ENCODE data around the gene AFG1L.
"Not testable (repeated sequence)": the region's sequence is repeated elsewhere in the genome, so short reads cannot be mapped to it uniquely, and the experiment has no call there.

Gene AFG1L

DNA sequence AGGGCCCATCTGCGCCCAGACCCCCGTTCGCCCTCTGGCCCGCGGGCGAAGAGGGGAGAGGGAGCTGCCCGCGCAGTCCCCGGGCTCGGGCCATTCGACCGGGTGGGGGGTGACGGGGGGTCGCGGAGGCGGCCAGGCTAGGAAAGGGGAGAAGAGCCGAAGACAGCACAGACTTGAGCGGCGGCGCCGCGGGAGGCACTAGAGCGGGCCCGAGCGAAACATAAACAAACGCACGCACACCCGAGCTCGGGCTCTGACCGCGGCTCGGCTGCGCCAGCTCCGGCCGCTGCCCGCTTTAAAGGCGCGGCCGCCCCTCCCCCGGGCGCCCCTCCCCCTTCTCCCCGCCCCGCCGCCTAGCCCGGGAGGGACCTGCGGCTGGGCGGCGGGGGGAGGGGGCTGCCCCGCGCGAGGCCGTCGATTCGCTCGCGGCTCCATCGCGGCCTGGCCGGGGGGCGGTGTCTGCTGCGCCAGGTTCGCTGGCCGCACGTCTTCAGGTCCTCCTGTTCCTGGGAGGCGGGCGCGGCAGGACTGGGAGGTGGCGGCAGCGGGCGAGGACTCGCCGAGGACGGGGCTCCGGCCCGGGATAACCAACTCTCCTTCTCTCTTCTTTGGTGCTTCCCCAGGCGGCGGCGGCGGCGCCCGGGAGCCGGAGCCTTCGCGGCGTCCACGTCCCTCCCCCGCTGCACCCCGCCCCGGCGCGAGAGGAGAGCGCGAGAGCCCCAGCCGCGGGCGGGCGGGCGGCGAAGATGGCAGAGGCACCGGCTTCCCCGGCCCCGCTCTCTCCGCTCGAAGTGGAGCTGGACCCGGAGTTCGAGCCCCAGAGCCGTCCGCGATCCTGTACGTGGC is 265.8 kb downstream of the AFG1L start, which contains the start of gene FOXO3:
FOXO3 (plus strand) TSS at position 455 of the 846 bp plus-strand sequence; CDS start at position 747, 292 bp downstream.
- DNase-seq, result peak; percentile 72

DNA sequence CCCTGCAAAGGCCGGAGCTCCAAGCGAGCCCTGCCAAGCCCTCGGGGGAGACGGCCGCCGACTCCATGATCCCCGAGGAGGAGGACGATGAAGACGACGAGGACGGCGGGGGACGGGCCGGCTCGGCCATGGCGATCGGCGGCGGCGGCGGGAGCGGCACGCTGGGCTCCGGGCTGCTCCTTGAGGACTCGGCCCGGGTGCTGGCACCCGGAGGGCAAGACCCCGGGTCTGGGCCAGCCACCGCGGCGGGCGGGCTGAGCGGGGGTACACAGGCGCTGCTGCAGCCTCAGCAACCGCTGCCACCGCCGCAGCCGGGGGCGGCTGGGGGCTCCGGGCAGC is 266.4 kb downstream of the AFG1L start:
- DNase-seq, result not testable (repeated sequence)

DNA sequence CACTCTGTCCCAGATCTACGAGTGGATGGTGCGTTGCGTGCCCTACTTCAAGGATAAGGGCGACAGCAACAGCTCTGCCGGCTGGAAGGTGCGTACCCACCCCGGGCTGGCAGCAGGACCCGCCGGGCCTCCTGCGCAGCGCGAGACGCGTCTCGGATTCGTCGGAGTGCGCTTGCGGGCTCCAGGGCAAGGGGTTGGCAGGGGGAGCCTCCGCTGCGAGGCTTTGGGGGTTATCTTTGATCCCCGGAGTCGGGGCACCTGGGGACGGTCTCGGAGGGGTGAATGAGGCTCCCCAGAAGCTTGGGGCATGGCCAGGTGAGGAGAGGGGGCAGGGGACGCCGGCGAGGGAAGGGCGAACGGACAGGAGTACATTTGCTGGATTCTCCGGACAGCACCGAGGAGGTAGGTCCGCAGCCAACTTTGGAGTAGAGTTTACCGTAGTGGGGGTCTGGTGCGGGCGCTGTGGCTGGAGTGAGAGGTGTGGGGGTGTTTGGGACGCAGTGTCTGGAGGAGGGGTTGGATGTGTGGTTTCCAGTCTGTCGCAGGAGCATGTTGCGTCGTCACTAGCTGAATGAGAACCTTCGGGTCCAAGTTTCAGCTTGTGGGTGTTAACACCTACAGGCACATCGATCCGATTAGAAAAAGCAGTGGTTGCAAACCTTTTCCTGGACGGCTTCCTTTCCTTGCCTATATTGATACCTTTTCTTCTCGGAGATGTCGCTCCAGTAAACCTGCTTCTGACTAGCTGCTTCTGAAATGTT is 267.1 kb downstream of the AFG1L start:
- no peak for DNase-seq

DNA sequence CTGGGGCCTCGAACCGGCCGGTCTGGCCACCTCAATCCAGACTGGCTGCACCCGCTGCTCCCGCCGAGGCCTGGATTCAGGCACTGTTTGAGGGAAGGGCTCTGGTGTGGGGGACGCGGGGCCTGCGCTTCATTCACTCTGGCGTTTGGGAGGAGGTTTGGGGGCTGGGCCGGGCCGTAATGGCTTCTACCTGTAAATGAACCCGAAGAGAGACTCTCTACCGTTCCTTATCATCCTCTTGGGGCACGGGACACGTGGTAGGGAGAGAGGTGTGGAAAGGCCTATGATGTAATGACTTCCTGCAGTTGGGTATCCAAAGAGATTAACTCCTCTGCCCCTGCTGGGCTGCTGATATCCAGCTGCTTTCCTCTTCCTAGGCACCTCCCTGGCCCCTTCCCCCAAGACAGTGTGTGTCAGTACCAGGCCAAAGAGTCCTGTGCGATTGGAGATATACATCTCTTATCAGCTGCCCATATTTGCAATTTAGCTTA is 267.7 kb downstream of the AFG1L start:
- DNase-seq, result peak; percentile 87

DNA sequence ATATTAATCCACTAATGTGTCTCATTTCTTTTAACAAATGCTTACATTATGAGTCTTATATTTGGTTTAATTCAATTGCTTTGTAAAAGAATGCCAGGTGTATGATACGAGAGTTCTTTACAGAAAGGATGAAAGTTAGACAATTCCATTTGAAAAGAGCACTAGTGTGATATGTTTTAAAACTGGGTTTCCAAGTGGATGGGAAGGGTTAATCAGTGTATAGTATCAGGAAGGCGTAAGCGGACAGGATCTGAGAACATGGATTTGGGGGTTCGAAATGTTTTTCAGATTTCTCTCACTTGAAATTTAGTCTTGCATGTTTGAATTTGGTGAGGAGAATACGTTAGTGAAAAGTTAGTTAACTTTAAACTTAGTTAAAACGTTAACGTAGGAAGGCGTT is 268.4 kb downstream of the AFG1L start:
- no peak for DNase-seq

DNA sequence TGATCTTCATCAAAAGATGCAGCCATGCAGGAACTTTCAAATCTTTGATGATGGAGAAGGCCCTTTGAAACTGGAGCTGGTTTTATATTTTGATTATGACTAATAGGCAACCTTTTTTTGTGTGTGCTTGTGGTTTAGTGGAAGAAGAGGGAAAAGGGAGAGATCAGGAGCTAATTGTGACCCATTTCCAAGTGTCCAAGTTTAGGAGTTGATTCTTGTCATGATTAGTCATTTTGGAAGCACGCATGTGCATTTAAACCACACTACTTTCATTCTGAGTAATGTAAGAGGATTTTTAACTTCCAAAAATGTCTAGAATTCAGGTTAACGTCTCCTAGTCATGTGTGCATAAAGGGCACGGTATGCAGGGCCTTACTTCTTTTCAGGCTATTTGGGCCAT is 269.3 kb downstream of the AFG1L start:
- DNase-seq, result peak; percentile 83

DNA sequence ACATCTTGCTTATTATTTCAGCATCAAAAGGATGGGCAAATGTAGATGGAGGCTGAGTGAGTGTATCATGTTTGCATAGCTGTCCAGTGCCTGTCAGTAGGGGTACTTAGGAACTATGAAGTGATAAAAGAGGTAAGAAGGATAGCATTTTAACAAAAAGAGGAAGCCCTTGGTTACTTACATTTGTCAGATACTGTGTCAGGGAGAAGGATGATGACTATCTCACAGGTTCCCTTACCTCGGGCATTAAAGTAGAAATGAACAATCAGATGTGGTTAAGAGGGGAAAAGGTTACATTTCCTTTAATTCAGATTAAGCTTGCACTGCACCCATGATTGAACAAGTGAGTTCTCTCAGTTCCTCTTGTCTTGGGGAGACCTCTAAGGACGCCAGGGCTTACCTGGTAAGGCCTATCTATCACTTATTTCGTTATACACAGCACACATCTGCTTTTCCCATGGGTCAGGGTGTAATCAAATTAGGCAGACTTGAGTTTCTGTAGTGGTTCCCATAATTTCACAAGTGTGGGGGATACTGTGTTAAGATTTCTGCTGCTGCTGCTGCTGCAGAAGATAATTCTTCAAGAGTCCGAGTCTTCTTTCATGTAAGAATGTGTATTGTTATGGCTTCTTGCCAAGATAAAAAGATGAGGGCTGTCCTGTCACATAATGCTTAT is 270.4 kb downstream of the AFG1L start:
- DNase-seq, result no peak

DNA sequence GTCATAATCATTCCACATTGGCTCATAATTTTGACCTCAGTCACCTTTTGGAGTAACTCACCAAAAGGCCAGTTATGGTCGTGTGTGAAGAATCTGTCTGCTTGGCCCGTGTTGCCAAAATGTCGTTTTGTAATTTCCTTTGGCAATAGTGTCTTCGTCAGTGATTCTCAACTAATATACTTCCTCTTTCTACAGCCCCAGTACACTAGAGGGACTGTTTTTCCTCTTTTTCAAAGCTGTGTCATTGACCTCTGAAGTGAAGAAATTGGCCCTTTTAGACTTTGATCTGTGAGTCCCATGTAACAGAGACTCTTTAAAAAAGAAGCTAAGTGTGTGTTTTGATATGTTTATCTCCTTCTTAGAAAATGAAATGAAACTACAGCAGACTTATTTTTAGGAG is 271.0 kb downstream of the AFG1L start:
- DNase-seq, result no peak

DNA sequence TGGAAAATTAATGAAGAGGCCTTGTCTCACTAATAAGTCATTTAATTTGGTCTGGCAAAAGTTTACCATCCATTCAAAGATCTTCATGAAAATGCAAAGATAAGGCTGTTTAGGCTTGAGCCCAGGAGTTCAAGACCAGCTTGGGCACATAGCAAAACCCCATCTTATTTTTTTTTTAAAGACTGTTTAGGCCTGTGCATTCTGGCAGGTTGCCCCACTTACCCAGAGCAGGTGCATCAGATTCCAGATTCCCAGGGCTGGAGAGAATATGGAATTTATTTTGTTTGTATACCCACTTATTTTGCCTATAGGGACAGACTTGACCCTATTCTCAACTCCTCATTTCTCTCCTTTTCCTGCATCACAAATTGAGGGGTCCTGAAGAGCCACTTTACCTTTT is 271.6 kb downstream of the AFG1L start:
- no peak for DNase-seq

DNA sequence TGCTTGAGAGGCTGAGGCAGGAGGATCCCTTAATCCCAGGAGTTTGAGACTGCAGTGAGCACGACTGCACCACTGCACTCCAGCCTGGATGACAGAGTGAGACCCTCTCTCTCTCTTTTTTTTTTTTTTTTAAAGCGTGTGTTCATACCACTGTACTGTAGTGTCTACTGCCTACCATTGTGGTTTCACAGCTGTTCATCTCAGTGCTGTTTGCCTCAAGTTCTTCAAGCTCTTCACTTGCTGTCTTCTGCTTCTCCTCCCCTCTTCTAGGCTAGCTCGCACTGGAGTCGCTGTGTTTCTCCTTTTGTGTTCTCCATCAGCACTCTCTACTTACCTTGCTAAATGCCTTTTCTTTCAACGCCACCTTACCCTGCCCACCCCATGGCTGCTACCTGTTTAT is 273.2 kb downstream of the AFG1L start:
- no peak for DNase-seq

DNA sequence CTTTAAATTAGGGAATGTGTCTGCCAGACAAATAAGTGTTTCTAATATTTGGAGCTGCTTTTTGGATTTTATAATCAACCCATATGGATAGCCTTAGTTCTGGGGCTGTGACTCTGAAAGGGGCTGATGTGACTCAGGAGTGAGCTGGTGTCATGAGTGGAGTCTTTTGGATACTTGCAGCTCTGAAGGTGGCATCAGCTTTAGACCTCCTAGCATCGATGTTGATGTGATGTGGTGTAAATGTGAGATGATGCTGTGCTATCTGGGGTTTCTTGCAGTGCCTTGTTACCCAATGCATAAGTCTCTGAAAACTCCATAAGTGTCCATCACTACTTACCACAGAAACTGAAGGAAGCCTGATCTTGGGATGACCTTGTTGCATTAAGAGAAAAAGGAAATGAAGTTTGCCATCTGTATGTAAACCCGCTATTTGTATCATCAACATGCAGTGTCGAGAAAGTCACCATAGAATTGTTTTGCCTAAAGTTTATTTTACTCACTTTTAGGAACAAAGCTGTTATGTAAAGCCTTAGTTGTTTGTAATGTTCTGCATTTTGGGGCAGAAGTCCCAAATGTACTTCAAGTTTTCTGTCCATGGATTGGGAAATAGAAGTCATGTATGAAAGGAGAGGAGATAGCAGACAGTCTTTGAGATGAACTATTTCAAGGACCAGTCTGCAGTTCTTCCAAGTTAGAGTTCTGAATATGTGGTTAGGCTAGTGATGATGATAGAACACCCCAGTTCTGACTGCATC is 273.9 kb downstream of the AFG1L start:
- DNase-seq, result no peak

DNA sequence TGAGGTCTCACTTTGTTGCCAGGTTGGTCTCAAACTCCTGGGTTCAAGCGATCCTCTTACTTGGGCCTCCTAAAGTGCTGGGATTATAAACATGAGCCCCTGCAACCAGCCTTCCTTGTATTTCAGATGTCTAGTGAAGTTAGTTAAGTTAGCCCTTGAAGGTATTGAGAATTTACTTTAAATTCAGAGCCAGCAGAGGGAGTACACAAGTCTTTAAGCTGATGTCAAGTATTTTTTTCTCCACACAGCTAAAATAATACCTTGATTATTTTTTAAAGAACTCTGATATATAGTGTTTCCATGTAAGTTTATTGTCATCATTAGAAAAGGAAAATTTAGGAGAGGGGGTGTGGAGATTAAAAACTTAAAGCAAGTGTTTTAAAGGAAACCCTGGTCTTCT is 275.7 kb downstream of the AFG1L start:
- no peak for DNase-seq

DNA sequence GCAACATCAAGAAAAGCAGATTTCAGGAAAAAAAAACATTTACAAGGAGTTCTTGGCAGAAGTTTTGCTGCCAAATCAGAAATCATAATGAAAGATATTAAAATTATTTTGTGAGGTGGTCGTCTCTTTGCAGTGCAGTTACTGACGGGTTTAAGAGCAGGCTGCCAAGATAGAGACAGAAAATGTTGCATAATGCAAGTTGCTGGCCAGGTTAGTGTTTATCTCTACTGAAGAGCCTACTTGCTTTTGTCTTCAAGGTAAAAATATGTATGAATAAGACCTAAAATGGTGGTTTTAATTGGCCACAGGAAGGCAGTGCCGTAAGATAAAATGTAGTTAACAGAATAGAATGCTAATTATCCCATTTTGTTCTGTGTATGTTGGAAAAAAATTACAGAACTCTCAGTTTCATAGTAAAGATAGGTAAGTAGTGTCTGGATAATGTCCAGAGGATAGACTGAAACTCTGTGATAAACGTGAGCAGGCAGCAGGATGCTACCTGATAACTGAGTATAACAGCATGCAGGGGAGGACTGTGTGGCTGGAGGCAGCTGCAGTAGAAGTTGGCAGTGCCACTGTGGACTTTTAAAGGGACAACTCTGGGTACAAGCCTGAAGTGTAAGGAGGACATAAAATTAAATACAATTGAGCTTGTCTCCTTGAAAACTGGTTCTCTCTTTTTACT is 279.7 kb downstream of the AFG1L start:
- DNase-seq, result no peak

All from kidney glomerular epithelial cell (primary cell).